GM12878 (cell line): ENCODE results near the gene KIFC3. TPM values are rescaled to one million over a fixed set of nuclear protein-coding genes. Genes with fewer than 3 reads are reported as not detected.

Experiments
- ATAC-seq: fragments of 200-7000 bp; cut with Tn5 transposase; 3 replicates; pipeline ENCODE4 v1.9.1; 2020; ENCODE audit warnings: mild to moderate bottlenecking, moderate library complexity
- BruUV-seq: library from RNA; stranded (reverse); fragments of 400-500 nt; replicated peaks from 2 replicates; lab custom pipeline; 2021; lab: Mats Ljungman, UMichigan
- CTCF ChIA-PET: fragments of 300-600 bp; sonication (Branson Sonifier 250); formaldehyde crosslinking; extraction: SDS; loops from one replicate; lab custom pipeline; 2021; ENCODE audit warnings: inconsistent platforms; lab: Yijun Ruan, JAX
- POLR2A ChIA-PET: fragments of 350-600 bp; formaldehyde crosslinking; extraction: SDS; loops from one replicate; lab custom pipeline; 2021; ENCODE audit warnings: inconsistent platforms; lab: Charles Lee
- RAD21 ChIA-PET: fragments of 300-600 bp; sonication (Branson Sonifier 250); formaldehyde crosslinking; loops from one replicate; lab custom pipeline; 2023; ENCODE audit warnings: antibody characterized with exemption; ENCODE audit not compliant: unreplicated experiment; lab: Charles Lee
- SMC1A ChIA-PET: fragments of 300-600 bp; sonication (Branson Sonifier 250); formaldehyde crosslinking; loops from one replicate; lab custom pipeline; 2023; ENCODE audit not compliant: unreplicated experiment, uncharacterized antibody; lab: Charles Lee
- DNase-seq: peaks from one replicate; pipeline ENCODE4 v3.0.0-alpha.2; 2011; ENCODE audit warnings: low read depth, low spot score
- FAIRE-seq: peaks from 3 replicates; lab custom pipeline; 2011; peaks lifted over from hg19 to GRCh38; lab: Jason Lieb, UNC
- H2AFZ ChIP-seq: 2 replicates; pipeline ENCODE4 v1.6.0; 2011; ENCODE audit warnings: low read depth, low read length, control low read depth; ENCODE audit not compliant: control insufficient read depth
- H3K27ac ChIP-seq: 2 replicates; pipeline ENCODE4 v1.5.1; 2011; ENCODE audit warnings: control low read depth; ENCODE audit not compliant: control insufficient read depth, insufficient read depth
- H3K27me3 ChIP-seq, 2 experiments: replicated peaks in 1 of 2; 2 replicates each; pipeline versions ENCODE4 v1.6.0 to v1.6.1; 2011; ENCODE audit warnings: low read length in 1 of 2; ENCODE audit not compliant: control insufficient read depth in 2 of 2, insufficient read depth in 2 of 2
- H3K36me3 ChIP-seq, 2 experiments: 2 replicates each; pipeline ENCODE4 v1.5.1; 2011; ENCODE audit warnings: low read length in 1 of 2; ENCODE audit not compliant: control insufficient read depth in 2 of 2, insufficient read depth in 2 of 2
- H3K4me1 ChIP-seq: 2 replicates; pipeline ENCODE4 v1.6.1; 2011; ENCODE audit warnings: mild to moderate bottlenecking, low read length, moderate library complexity, mixed read lengths; ENCODE audit not compliant: control insufficient read depth, insufficient read depth
- H3K4me2 ChIP-seq: 2 replicates; pipeline ENCODE4 v1.6.0; 2011; ENCODE audit warnings: control low read depth; ENCODE audit not compliant: control insufficient read depth, insufficient read depth
- H3K4me3 ChIP-seq: fragments of 200-600 bp; sonication (generic); 2 replicates; pipeline ENCODE4 v1.5.1; 2016
- H3K79me2 ChIP-seq: 2 replicates; pipeline ENCODE4 v1.6.0; 2011; ENCODE audit warnings: low read length; ENCODE audit not compliant: control insufficient read depth, insufficient read depth
- H3K9ac ChIP-seq: 2 replicates; pipeline ENCODE4 v1.8.0; 2011; ENCODE audit warnings: low read length, control low read depth, mixed read lengths; ENCODE audit not compliant: control insufficient read depth, insufficient read depth
- H3K9me3 ChIP-seq: replicated peaks from 3 replicates; pipeline ENCODE4 v1.5.1; 2011; ENCODE audit warnings: mild to moderate bottlenecking, low read length; ENCODE audit not compliant: control insufficient read depth, insufficient read depth
- H4K20me1 ChIP-seq: 2 replicates; pipeline ENCODE4 v1.6.0; 2011; ENCODE audit not compliant: control insufficient read depth, insufficient read depth
- CHD4 ChIP-seq: fragments of 200-600 bp; sonication (generic); IDR thresholded peaks from 2 replicates; pipeline ENCODE4 v1.6.1; 2016; ENCODE audit warnings: mild to moderate bottlenecking
- DPF2 ChIP-seq: fragments of 450-650 bp; IDR thresholded peaks from 2 replicates; pipeline ENCODE4 v1.6.1; 2017; ENCODE audit warnings: mild to moderate bottlenecking
- ESRRA ChIP-seq: IDR thresholded peaks from 2 replicates; pipeline ENCODE4 v1.6.1; 2012; ENCODE audit warnings: mild to moderate bottlenecking, low read length, improper control_type of control experiment
- ETV6 ChIP-seq, 2 experiments: fragments of 450-650 bp in 1 of 2; IDR thresholded peaks in 1 of 2; conservative IDR thresholded peaks in 1 of 2; 2 replicates each; pipeline ENCODE4 v1.6.1; 2014; ENCODE audit warnings: antibody characterized with exemption in 1 of 2, borderline replicate concordance in 1 of 2, low read depth in 1 of 2, mild to moderate bottlenecking in 1 of 2, moderate library complexity in 1 of 2
- HDAC2 ChIP-seq: fragments of 200-600 bp; sonication (generic); IDR thresholded peaks from 2 replicates; pipeline ENCODE4 v1.6.1; 2017
- LARP7 ChIP-seq: fragments of 450-650 bp; IDR thresholded peaks from 2 replicates; pipeline ENCODE4 v1.6.1; 2017; ENCODE audit warnings: mild to moderate bottlenecking
- NFYA ChIP-seq: IDR thresholded peaks from 2 replicates; pipeline ENCODE4 v1.6.1; 2011; ENCODE audit warnings: low read depth, mild to moderate bottlenecking, low read length, improper control_type of control experiment, borderline replicate concordance
- ZNF217 ChIP-seq: fragments of 450-650 bp; IDR thresholded peaks from 2 replicates; pipeline ENCODE4 v1.6.1; 2017; ENCODE audit warnings: antibody characterized with exemption, mild to moderate bottlenecking
- WGBS: methylation state at CpG from one replicate; pipeline ENCODE4 v1.1.6; 2016; ENCODE audit warnings: low lambda C conversion rate; ENCODE audit not compliant: insufficient replicate concordance, insufficient coverage; ENCODE audit errors: missing lambda C conversion rate; 5-methylcytosine and 5-hydroxymethylcytosine counted together
- in situ Hi-C: fragments of 300-500 bp; cut with MboI; formaldehyde crosslinking; loops from 9 replicates; pipeline ENCODE4 v1.14.3; 2018; ENCODE audit warnings: mixed read lengths
- intact Hi-C: fragments of 100-400 bp; cut with micrococcal nuclease; formaldehyde crosslinking; loops from one replicate; pipeline ENCODE4 v1.14.2; 2022; ENCODE audit not compliant: unreplicated experiment
- polyA plus RNA-seq, 11 experiments: library from polyadenylated mRNA; depleted of rRNA in 4 of 11; unstranded in 6 of 11; stranded (reverse) in 5 of 11; fragments of >200 nt; fragmentation: Nextera tagmentation in 4 of 11; fragmentation: Illumina TruSeq in 1 of 11; extraction: Ambion mirVana in 4 of 11; extraction: Trizol in 1 of 11; gene quantifications; 1 replicate in 1 of 11; 2 replicates in 10 of 11; pipeline versions ENCODE4 v1.2.1 to v1.2.3, GENCODE V29; 2011 to 2016; ENCODE audit warnings: inconsistent platforms in 2 of 11, missing spikeins in 2 of 11, low read depth in 1 of 11
- total RNA-seq, 4 experiments: library from RNA; depleted of rRNA in 3 of 4; stranded (reverse); fragments of >200 nt in 3 of 4; fragmentation: Illumina TruSeq in 1 of 4; extraction: Trizol in 1 of 4; gene quantifications; 2 replicates each; pipeline versions ENCODE4 v1.2.1 to v1.2.3, GENCODE V29; 2013 to 2021
- TF ChIP-seq, protein P1 (sequence below): IDR thresholded peaks from 2 replicates; pipeline ENCODE4 v1.6.1; 2011; ENCODE audit warnings: mild to moderate bottlenecking, low read depth, low read length, moderate library complexity; ENCODE audit not compliant: insufficient replicate concordance
- TF ChIP-seq, protein P2 (sequence below): fragments of 450-650 bp; IDR thresholded peaks from 2 replicates; pipeline ENCODE4 v1.6.1; 2014; ENCODE audit warnings: mild to moderate bottlenecking

Gene KIFC3
- total and polyA plus RNA-seq, 10 of the 15 experiments (the other 5 are each of a cell fraction or from before 2014, with no cell fraction given) = 0.22 to 1.3 (median 0.26) TPM; not detected in 3

DNA sequence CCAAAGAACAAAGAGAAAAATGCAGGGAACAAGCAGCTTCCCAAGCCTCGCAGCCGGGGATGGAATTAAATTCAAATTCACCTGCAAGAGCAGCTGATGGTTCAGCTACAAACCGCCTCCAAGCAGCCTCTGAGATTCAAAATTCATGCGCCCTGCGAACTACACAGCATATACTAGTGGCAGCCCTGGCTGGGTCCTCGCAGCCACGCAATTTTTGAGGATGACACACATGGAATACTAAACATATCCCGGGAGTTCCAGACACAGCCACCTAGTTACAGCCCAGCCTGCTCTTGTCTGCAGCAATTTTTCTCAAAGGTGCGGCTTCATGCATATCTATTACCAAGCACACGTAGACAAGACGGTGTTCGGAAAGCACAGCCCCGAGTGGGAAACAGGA lies 35.9 kb upstream of the KIFC3 start:
- Histone ChIP-seq H3K36me3 (no peaks in the 10 kb centered on the region), H3K4me3 (no peak overlapping the region), H3K9me3 (no peaks in the 10 kb centered on the region), H4K20me1 (no peaks in the 10 kb centered on the region), H3K9ac (no peak overlapping the region), H2AFZ (no peak overlapping the region), H3K79me2 (no peaks in the 10 kb centered on the region), H3K4me1 (no peaks in the 10 kb centered on the region), H3K27ac (no peak overlapping the region), H3K4me2 (no peak overlapping the region), H3K27me3 (peaks cover 0 to 1% of the 10 kb centered on the region in 2 experiments; a peak in 2 of 4 replicates)
- in situ Hi-C loops = no loop called here
- intact Hi-C loops = no loop called here
- no peak for TF ChIP-seq ETV6 (conservative IDR thresholded peaks at IDR 0.05 in 1 of 2, IDR thresholded peaks at IDR 0.05 in 1 of 2; ENCODE audit: borderline replicate concordance in 1 of 2, low read depth in 1 of 2)
- 43% methylated on average over 13 of the region's 13 CpGs for WGBS
- ATAC-seq = no peak
- BruUV-seq = no TSS peak
- ChIA-PET RAD21 (no interaction called here), CTCF (no interaction called here), POLR2A (no interaction called here), SMC1A (interaction anchor here (1.1 kb wide), 1 partner anchor 43 kb away, joined by 3 read pairs; no protein-coding TSS in a partner anchor)
- FAIRE-seq = no peak
- DNase-seq = no peak

- SMC1A ChIA-PET = no interaction called here
- Histone ChIP-seq H4K20me1 (no peaks in the 10 kb centered on the region), H3K27ac (no peak overlapping the region), H3K79me2 (no peaks in the 10 kb centered on the region), H3K4me1 (no peaks in the 10 kb centered on the region), H3K9me3 (no peaks in the 10 kb centered on the region), H3K36me3 (no peaks in the 10 kb centered on the region), H3K9ac (no peak overlapping the region), H3K4me2 (no peak overlapping the region), H3K27me3 (peaks cover 0 to 1% of the 10 kb centered on the region in 2 experiments; a peak in 2 of 4 replicates), H3K4me3 (no peak overlapping the region), H2AFZ (no peak overlapping the region)
- FAIRE-seq (no peak), DNase-seq (no peak), ATAC-seq (no peak)
- WGBS = 27% methylated on average over 10 of the region's 10 CpGs
- in situ Hi-C loops = no loop called here
- intact Hi-C loops = no loop called here
- POLR2A ChIA-PET = no interaction called here
- no TSS peak for BruUV-seq
- RAD21 ChIA-PET = no interaction called here
- no peak for TF ChIP-seq HDAC2
- TF ChIP-seq CHD4 = no peak
- TF ChIP-seq NFYA = no peak
- no peak for TF ChIP-seq ZNF217
- no peak for TF ChIP-seq ESRRA
- no peak for TF ChIP-seq DPF2
- TF ChIP-seq, protein P1, sequence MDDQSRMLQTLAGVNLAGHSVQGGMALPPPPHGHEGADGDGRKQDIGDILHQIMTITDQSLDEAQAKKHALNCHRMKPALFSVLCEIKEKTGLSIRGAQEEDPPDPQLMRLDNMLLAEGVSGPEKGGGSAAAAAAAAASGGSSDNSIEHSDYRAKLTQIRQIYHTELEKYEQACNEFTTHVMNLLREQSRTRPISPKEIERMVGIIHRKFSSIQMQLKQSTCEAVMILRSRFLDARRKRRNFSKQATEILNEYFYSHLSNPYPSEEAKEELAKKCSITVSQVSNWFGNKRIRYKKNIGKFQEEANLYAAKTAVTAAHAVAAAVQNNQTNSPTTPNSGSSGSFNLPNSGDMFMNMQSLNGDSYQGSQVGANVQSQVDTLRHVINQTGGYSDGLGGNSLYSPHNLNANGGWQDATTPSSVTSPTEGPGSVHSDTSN = no peak
- TF ChIP-seq LARP7 = no peak
- TF ChIP-seq, protein P2, sequence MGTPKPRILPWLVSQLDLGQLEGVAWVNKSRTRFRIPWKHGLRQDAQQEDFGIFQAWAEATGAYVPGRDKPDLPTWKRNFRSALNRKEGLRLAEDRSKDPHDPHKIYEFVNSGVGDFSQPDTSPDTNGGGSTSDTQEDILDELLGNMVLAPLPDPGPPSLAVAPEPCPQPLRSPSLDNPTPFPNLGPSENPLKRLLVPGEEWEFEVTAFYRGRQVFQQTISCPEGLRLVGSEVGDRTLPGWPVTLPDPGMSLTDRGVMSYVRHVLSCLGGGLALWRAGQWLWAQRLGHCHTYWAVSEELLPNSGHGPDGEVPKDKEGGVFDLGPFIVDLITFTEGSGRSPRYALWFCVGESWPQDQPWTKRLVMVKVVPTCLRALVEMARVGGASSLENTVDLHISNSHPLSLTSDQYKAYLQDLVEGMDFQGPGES = no peak
- CTCF ChIA-PET = no interaction called here
Observed at GRCh38 chr16:57837305-57838125, 35.2 kb upstream of the KIFC3 start.
